Progenitor cell of endocrine pancreas (in vitro differentiated cells): ENCODE results near the gene TM4SF20. TPM values are rescaled to one million over a fixed set of nuclear protein-coding genes. Genes with fewer than 3 reads are reported as not detected.

Experiments
- DNase-seq: peaks from one replicate; pipeline ENCODE4 v3.0.0; 2021; ENCODE audit warnings: low spot score; ENCODE audit not compliant: unreplicated experiment
- H3K27ac Mint-ChIP-seq: 2 replicates; pipeline ENCODE4 v1.8.0; 2021; ENCODE audit warnings: mild to moderate bottlenecking, moderate library complexity, mixed read lengths
- H3K27me3 Mint-ChIP-seq: 2 replicates; pipeline ENCODE4 v1.8.0; 2021; ENCODE audit warnings: mixed read lengths
- H3K36me3 Mint-ChIP-seq: 2 replicates; pipeline ENCODE4 v1.8.0; 2022; ENCODE audit warnings: mixed read lengths; ENCODE audit not compliant: insufficient read depth
- H3K4me1 Mint-ChIP-seq: 2 replicates; pipeline ENCODE4 v1.8.0; 2021; ENCODE audit warnings: low read depth, mixed read lengths
- H3K4me3 Mint-ChIP-seq: 2 replicates; pipeline ENCODE4 v1.8.0; 2021; ENCODE audit warnings: low read depth, mild to moderate bottlenecking, moderate library complexity, mixed read lengths
- H3K9me3 Mint-ChIP-seq: 2 replicates; pipeline ENCODE4 v1.8.0; 2021; ENCODE audit warnings: low read depth, mixed read lengths
- total RNA-seq: library from RNA; stranded (reverse); gene quantifications from 2 replicates; pipeline ENCODE4 v1.2.1, GENCODE V29; 2021
- TF ChIP-seq, protein P1 (sequence below): fragments of 200-600 bp; sonication (generic); IDR thresholded peaks from one replicate; pipeline ENCODE4 v1.5.0; 2021; ENCODE audit warnings: antibody characterized with exemption, mild to moderate bottlenecking; ENCODE audit not compliant: unreplicated experiment

The TM4SF20 gene
- total RNA-seq, 1 donor from 2014 or later = not detected

DNA sequence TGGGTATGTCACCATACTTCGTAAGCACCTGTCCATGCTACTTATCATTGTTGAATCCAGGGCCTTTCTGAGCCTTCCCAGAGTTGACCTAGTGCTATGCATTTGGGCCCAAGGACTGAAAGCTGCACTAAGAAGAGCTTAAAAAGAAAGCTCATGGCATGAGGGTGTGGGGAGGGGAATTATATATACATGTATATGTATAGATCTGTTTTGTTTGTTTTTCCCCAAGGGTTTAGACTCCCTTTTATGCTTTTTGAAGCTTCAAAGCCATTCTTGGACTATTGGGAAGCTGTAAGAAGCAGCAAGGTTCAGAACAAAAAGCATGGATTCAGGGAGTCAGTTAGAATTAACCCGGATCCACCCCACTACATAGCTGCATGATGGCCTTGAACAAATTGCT, 30.8 kb downstream of the TM4SF20 start:
- Mint-ChIP-seq H3K36me3 (peaks cover 20% of the 10 kb centered on the region), H3K9me3 (no peaks in the 10 kb centered on the region), H3K4me3 (no peak overlapping the region), H3K4me1 (peaks cover 10% of the 10 kb centered on the region), H3K27me3 (no peaks in the 10 kb centered on the region), H3K27ac (no peak overlapping the region)
- no peak for DNase-seq
- TF ChIP-seq, protein P1, sequence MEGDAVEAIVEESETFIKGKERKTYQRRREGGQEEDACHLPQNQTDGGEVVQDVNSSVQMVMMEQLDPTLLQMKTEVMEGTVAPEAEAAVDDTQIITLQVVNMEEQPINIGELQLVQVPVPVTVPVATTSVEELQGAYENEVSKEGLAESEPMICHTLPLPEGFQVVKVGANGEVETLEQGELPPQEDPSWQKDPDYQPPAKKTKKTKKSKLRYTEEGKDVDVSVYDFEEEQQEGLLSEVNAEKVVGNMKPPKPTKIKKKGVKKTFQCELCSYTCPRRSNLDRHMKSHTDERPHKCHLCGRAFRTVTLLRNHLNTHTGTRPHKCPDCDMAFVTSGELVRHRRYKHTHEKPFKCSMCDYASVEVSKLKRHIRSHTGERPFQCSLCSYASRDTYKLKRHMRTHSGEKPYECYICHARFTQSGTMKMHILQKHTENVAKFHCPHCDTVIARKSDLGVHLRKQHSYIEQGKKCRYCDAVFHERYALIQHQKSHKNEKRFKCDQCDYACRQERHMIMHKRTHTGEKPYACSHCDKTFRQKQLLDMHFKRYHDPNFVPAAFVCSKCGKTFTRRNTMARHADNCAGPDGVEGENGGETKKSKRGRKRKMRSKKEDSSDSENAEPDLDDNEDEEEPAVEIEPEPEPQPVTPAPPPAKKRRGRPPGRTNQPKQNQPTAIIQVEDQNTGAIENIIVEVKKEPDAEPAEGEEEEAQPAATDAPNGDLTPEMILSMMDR = no peak

DNA sequence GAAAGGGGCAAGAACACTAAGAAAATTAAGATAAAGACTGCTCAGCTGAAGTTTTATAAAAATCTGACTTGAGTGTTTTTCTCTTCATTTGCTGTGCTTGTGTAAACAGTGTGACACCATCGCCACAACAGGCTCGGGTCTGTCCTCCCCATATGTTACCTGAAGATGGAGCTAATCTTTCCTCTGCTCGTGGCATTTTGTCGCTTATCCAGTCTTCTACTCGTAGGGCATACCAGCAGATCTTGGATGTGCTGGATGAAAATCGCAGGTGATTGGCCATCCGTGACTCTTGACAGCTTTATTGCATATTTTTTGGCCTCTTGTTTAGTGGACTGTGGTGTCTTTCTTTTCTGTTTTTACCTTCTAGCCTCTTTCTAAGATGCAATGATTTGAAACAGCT, 32.0 kb downstream of the TM4SF20 start:
- H3K27ac Mint-ChIP-seq = no peak overlapping the region

DNA sequence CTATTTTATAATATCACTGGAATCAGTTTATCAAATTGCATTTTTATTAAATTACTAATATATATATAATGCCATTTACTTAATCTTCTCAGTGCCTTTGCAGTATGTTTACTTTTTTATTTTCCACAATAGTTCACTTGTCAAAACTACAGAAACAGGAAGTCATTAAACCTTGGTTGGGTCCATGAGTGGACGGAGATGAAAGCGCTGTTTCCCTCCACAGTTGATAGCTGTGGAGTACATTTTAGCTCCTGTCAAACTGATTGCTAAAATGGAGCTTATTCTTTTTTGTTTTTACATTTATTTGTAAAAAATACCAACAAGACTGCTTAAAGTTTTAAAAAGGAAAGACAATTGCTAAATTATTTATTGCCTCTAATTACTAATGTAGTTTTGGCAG, 34.9 kb downstream of the TM4SF20 start:
- no peaks in the 10 kb centered on the region for H3K9me3 Mint-ChIP-seq
- TF ChIP-seq, protein P1 = no peak
- H3K27me3 Mint-ChIP-seq = no peaks in the 10 kb centered on the region
- H3K27ac Mint-ChIP-seq = no peak overlapping the region
- peaks cover 10% of the 10 kb centered on the region for H3K4me1 Mint-ChIP-seq
- peaks cover 17% of the 10 kb centered on the region for H3K36me3 Mint-ChIP-seq
- no peak for DNase-seq
- H3K4me3 Mint-ChIP-seq = no peak overlapping the region

More for the DNA sequence above, 32.0 kb downstream of the TM4SF20 start:
- H3K4me3 Mint-ChIP-seq = no peak overlapping the region
- no peaks in the 10 kb centered on the region for H3K9me3 Mint-ChIP-seq
- H3K27me3 Mint-ChIP-seq = no peaks in the 10 kb centered on the region
- TF ChIP-seq, protein P1 = no peak
- H3K36me3 Mint-ChIP-seq = peaks cover 18% of the 10 kb centered on the region
- H3K4me1 Mint-ChIP-seq = peaks cover 10% of the 10 kb centered on the region
- DNase-seq = no peak

DNA sequence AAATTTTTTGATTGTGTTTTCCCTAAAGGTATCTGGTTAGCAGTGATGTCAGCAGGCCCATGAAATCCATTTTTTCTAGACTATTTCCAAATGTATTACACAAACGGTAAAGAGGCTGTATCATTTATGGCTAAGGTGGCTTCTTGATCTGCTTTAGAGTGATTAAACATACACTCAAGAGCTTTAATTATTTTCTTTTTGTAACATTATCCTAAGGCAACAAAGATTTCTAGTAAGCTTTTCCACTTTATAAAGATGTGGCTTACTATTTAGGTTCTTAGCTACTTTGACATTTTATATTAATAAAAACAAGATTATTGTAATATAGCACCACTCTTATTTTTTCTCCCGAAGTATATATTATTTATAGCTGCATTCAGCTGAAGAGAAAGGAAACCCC, 37.6 kb downstream of the TM4SF20 start:
- no peaks in the 10 kb centered on the region for H3K9me3 Mint-ChIP-seq
- H3K36me3 Mint-ChIP-seq = peaks cover 16% of the 10 kb centered on the region
- TF ChIP-seq, protein P1 = no peak
- no peak overlapping the region for H3K4me3 Mint-ChIP-seq
- DNase-seq = no peak
- no peak overlapping the region for H3K27ac Mint-ChIP-seq
- peaks cover 11% of the 10 kb centered on the region for H3K4me1 Mint-ChIP-seq
- no peaks in the 10 kb centered on the region for H3K27me3 Mint-ChIP-seq

DNA sequence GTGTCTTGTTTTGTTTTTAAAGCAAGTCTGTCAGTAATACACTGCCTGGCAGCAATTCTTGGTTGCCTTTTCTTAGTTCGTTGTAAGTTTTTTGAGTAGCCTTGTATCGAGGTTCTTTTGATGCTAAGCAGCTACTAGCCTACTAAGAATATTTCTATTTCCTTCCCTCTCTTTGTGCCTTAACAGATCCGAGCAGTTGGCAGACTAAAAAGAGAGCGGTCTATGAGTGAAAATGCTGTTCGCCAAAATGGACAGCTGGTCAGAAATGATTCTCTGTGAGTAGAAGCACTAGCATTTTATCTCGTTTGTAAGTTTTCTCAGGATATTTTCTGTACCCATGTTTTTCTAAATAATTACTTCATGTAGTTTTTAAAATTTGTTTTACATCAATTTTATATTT, 39.0 kb downstream of the TM4SF20 start:
- Mint-ChIP-seq H3K36me3 (peaks cover 23% of the 10 kb centered on the region), H3K27ac (no peak overlapping the region), H3K27me3 (no peaks in the 10 kb centered on the region), H3K9me3 (no peaks in the 10 kb centered on the region), H3K4me3 (no peak overlapping the region), H3K4me1 (peaks cover 22% of the 10 kb centered on the region)
- DNase-seq = no peak
- TF ChIP-seq, protein P1 = no peak
